Measurements from ENCODE around the gene SKAP1.

Gene SKAP1

GRCh38 chr17:48084932-48085331 is 345.1 kb downstream of the SKAP1 start:
- no peak for DNase-seq
- TF ChIP-seq POLR2A (IDR thresholded peaks at IDR 0.05; ENCODE audit: low read length), result no peak
- no peak for TF ChIP-seq GATA1 (IDR thresholded peaks at IDR 0.05; ENCODE audit: low read depth, low read length)

Measured in erythroblast (primary cell).